Raji (cell line): ENCODE measurements around the gene DNAAF1.

Source experiments
- POLR2A ChIP-seq: IDR thresholded peaks from 2 replicates; pipeline ENCODE4 v1.6.1; 2011; ENCODE audit warnings: low read depth, low read length, control low read depth; ENCODE audit not compliant: insufficient read depth

DNAAF1 gene

DNA sequence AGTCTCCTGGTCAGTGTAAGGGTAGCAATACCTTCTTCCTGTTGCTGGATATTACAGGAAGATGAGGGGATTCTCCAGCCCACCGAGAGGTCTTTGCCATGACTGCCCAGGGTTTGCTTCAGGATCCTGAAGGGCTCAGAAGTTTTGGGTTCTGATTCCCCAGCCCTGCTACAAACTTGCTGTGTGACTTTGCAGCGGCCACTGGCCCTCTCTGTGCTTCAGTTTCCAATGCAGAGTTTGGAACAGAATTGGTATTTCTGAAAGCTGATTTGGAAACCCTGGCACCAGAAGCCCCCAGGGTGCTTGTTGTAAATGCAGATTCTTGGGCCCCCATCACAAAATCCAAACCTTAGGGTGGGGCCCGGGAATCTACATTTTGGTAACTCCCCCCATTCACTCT, 80.0 kb downstream of the DNAAF1 start:
- no peak for TF ChIP-seq POLR2A

- no peak for TF ChIP-seq POLR2A
Measured at GRCh38 chr16:84225571-84225970, 80.5 kb downstream of the DNAAF1 start.

DNA sequence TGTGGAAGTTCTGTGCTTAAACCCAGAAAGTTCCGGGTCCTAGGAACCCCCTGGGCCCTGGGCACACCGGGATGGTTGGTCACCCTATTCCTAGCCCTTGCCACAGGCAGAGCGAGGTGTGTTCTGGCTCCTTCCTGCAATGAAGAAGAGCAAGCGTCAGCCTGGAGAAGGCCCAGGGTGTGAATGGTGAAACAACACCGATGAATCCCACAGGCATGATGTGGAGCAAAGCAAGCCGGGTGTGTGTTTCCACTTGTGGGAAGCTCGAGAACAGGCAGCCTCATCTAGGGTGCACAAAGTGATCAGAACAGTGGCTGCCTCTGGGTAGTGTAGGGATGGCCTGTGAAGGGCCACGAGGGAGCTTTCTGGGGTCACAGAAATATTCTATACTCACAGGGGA, 80.9 kb downstream of the DNAAF1 start:
- no peak for TF ChIP-seq POLR2A
